ENCODE results near the gene B4GALT2. TPM values are rescaled to one million over a fixed set of nuclear protein-coding genes. Genes with fewer than 3 reads are reported as not detected.
A peak's percentile ranks its signal among the peaks of the same experiment; 100 is the strongest.

Gene B4GALT2
- total RNA-seq, 1 donor from 2014 or later: 35.6 TPM

DNA sequence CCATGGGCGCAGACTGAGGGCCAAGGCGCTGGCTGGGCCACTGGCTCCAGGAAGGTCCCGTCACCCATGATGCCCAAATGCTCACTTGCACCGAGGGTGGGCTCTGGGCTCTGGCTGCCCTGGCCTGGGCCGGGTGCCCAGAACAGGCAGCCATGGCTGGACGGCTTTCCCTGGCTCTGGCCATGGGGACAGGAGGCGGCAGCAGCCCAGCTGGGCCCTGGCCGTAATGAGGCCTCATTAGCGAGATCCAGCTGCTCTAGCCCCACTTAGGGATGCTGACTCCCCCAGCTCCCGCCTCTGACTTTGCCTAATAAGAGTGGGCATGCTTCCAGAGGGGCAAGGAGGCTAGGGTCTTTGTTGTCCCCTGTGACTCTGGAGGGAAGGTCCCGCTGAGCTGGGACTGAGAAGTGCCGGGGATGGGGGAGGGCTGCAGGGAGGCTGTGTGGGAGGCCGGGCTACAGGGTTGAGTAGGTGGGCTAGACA is 40.5 kb downstream of the B4GALT2 start:
- DNase-seq (no peak), ATAC-seq (no peak)
- intact Hi-C loops (cut with micrococcal nuclease): no loop called here

DNA sequence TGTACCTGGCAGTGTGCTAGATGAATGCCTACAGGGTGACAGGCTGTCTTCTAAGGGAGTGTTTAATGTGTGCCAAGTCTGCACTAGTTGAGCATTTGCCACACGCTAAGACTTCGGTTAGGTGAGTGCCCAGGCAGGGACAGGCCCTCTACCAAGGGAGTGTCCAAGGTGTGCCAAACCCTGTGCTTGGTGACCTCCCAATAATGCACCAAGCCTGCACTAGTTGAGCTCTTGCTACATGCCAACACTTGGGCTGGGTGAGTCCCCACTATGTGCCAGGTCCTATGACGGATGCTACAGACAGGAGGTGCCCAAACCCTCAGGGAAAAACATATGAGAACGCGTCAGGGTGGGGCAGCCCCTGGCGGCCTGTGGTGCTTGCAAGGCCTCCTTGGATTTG is 41.5 kb downstream of the B4GALT2 start:
- ATAC-seq (no peak), DNase-seq (no peak)
- intact Hi-C loops (cut with micrococcal nuclease): no loop called here

DNA sequence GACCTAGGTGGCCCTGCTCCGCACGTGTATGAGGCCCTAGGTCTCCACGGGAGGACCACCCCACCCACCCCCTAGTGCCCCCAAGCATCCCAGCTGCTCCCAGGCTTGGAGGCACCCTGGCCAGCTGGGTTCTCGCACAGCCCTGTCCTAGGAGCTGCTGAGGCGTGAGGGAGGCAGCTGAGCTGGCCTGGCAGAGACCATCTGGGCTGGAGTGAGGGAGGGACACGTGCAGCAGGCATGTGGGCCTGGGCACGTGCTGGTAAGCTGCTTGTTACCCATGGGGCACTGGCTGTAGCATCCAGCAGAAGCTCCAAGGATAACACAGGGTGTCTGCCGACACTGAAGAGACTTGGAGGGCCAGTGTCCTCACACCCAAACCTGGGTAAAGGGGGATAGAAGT is 42.1 kb downstream of the B4GALT2 start:
- ATAC-seq (no peak), DNase-seq (peak; percentile 21)
- intact Hi-C loops (cut with micrococcal nuclease): no loop called here

DNA sequence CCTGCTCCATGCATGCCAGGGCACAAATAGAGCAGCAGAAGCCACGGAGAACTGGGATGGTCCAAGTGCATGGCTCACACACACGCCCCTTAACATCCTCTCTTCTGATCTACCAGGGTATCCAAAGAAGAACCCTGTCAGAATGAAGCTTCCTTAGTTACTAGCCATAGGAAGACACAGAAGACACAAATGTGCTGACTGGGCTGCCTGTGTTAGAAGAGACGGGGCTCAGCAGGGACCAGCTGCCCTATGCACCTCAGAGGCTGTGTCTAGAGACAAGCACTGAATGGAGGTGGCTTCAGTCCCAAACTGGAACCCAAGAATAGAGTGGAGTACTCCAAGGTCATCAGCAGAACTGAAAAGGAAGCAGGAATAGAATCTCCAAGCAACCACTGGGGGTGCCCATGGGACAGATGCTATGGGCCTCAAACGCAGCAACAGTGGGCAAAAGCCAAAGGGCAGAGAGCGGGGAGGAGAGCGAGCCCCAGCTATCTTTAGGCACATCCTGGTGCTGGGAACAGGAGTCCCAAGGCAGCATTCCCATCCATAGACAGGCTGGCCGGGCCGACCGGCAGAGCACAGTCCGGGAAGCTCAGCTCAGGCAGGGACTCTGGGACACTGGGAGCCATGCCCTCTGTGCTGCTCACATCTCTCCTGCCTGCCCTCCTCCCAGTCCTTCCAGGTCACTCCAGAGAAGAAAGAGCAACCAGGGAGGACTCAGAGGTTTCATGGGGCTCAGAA is 42.7 kb downstream of the B4GALT2 start:
- peak; percentile 43 for DNase-seq
- ATAC-seq: peak; percentile 71
- intact Hi-C loops (cut with micrococcal nuclease): no loop called here

DNA sequence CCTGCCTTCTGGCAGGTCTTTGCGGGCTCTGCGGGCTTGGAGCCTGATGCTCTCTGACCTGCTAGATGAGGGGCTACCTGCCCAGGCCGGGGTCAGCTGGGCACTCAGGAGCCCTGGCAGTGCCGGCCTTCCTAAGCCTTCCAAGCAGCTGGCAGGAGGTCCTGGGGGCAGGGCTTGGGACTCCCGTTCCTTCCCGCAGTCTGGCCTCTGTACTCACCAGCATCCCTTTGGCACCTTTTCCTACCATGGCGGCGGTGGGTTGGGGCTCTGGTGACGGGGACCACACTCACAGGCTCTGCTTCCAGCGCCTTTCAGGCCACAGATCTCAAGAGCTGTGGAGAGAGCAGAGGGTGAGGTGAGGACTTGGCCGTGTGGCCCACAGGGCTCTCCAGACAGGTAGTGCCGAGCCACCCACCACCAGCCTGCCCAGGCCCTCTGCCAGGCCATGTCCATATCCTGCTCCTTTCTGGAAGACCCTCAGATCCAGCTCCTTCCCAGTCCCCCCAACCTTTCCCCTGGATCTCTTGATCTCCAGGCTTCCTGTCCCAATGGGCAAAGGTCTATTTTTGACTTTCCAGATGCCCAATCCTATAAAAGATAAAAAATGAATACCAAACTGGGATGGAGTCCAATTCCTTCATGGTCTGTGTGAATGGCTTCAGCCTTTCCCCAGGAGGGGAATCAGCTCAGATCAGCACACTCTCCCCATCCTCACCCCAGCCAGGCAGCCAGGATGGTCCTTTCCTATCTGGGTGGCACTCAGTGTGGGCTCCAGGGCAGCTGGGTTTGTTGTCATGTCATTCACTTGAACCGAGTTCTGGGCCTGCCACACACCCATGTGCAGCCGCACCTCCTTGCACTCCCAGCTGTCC is 45.3 kb downstream of the B4GALT2 start:
- ATAC-seq: no peak
- DNase-seq: peak; percentile 20
- intact Hi-C loops (cut with micrococcal nuclease): no loop called here

DNA sequence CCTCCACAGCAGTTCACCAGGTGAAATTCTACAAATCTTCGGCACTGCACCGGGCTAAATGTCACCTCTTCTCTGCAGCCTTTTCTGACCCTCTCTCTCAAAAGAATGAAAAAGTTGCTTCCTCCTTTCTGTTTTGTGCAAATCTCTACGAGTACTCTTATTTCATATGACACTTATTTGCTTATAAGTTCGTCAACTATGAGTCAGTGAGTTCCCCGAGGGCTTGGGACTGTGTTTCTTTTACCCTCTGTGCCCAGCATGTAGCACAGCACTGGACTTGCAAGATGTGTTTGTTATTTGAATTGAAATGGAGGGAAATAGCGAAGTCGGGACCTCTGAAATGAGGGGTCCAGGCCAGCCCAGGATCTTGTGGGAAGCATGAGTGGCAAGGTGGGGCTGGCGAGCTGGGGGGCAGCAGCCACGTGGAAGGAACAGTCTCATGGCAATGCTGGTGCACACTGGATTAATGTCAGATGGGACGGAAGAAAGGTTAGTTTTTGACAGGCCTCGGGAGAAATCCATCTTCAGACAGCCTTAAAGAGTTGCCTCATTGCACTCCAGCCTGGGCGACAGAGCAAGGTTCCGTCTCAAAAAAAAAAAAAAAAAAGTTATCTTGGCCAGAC is 46.0 kb downstream of the B4GALT2 start:
- intact Hi-C loops (cut with micrococcal nuclease): no loop called here
- DNase-seq (peak; percentile 6), ATAC-seq (no peak)

DNA sequence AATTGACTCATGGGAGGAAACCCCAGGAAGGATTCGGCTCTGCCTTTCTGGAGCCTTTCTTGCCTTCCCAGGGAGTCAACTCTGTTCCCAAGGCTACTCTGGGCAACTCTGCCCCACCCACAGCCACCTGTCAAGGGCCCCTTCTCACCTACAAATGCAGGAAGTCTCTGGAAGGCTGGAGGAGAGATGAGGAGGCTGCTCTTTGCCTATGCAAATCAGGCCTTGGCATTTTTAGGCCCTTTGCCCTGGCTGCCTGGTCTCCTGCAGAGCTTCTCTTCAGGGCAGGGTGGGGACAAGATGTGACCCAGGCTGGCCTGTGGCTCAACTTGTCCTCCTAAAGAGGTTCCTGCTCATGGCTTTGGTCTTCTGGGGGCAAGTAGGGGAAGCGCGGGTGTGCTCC is 46.8 kb downstream of the B4GALT2 start:
- ATAC-seq (no peak), DNase-seq (peak; percentile 7)
- intact Hi-C loops (cut with micrococcal nuclease): no loop called here

DNA sequence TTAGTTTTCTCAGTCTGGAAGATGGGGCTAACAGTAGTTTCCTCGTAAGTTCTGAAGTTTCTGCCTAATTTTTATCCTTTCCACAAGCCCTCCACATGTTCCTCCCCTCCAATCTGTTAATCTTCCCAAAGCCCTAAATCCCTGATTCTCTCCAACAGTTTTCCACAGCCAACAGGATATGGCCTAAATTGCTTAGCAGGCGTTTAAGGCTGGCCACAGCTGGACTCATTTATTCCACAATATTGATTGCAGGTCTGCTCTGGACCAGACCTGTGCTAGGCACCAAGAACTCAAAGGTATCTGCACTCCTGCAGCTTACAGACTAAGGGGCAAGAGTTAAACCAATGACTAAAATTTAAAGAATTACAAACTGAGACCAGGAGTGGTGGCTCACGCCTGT is 48.3 kb downstream of the B4GALT2 start:
- no peak for ATAC-seq
- no peak for DNase-seq
- intact Hi-C loops (cut with micrococcal nuclease): no loop called here

DNA sequence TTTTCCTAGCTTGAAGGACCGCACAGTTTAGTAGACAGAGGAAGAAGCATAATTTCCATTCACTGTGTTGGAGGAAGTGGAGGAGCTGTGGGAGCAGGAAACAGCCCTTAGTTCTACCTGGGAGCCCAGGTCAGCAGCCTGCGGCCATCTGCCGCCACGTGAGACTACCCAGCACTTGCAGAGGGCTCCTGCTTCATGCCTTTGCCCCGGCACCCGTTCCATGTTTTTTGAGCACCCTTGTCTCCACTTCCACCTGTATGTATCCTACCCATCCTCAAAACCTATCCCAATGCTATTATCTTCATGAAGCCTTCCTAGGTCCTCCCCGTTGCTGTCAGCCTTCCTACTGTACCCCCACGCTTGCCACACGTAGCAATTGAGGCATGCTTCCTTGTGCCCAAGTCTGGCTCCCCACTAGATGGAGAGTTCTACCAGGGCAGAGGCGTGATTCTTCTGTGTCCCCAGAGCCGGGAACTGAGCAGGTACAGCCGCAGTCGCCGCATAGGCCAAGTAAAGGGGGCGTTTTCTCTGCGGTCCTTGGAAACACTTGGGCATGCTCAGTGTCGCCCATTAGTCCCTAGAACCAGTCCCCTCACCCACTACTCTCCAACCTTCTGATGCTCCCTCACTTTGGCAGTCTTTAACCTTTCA is 50.4 kb downstream of the B4GALT2 start:
- intact Hi-C loops (cut with micrococcal nuclease): no loop called here
- ATAC-seq: peak; percentile 13
- DNase-seq: no peak

DNA sequence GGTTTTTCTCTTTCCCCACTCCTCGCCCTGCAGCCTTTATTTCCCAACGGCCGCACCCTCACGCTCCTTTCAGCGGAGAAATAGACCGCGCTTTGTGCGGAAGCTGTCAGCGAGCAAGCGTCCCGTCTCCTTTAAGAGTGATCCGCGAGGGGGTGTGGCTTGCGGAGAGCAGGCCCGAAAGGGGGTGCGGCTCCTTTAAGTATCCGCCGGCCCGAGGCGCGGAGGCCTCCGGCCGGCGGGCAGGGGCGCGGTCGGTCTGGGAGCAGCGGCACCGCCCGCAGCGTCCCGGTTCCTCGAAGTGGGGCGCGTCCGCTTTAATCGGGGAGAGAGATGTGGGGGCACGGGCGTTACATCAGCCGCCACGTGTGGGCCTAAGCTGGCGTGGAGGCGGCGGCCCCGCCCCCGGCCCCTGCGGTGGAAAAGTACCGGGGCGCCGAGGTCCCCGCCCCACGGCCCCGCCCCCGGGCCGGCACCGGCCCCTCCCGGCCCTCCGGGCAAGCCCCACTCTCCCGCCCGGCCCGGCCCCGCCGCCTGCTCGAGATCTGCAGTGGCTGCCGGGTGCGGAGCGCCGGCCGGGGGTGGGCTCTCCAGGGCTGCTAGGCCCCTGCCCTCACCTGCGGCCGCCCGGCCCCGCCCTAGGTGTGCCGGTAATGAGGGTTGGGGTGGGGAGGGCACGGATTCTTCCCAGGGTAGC is 51.0 kb downstream of the B4GALT2 start:
- intact Hi-C loops (cut with micrococcal nuclease): no loop called here
- peak; percentile 95 for ATAC-seq
- DNase-seq: peak; percentile 91

DNA sequence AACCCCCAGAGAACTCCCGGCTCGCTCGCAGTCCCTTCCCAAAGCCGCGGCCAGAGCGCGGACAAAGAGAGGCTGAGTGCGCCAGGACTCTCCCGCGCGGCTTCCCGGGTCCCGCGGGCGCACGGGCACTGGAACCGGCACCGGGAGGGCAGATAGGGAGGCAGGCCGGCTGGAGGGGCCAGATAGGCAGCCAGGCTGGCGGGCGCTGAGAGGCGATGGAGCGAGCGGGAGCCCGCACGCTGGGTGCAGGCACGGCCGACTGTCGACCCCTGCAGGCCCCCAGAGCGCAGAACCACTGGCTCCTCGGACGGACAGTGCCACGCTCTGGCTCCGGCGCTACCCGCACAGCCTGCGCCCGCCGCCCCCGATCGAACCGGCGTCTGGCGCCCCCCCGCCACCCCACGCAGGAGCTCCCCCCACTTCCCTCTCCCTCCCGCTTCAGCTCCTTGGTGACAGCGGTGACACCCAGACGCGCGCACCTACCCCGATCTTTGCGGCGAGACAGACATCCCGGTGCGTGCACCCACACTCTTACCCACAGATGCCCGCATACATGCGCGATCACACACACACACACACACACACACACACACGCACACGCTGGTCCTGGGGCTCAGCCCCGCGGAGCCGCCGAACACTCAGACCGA is 51.7 kb downstream of the B4GALT2 start:
- ATAC-seq (peak; percentile 58), DNase-seq (peak; percentile 69)
- intact Hi-C loops (cut with micrococcal nuclease): no loop called here

DNA sequence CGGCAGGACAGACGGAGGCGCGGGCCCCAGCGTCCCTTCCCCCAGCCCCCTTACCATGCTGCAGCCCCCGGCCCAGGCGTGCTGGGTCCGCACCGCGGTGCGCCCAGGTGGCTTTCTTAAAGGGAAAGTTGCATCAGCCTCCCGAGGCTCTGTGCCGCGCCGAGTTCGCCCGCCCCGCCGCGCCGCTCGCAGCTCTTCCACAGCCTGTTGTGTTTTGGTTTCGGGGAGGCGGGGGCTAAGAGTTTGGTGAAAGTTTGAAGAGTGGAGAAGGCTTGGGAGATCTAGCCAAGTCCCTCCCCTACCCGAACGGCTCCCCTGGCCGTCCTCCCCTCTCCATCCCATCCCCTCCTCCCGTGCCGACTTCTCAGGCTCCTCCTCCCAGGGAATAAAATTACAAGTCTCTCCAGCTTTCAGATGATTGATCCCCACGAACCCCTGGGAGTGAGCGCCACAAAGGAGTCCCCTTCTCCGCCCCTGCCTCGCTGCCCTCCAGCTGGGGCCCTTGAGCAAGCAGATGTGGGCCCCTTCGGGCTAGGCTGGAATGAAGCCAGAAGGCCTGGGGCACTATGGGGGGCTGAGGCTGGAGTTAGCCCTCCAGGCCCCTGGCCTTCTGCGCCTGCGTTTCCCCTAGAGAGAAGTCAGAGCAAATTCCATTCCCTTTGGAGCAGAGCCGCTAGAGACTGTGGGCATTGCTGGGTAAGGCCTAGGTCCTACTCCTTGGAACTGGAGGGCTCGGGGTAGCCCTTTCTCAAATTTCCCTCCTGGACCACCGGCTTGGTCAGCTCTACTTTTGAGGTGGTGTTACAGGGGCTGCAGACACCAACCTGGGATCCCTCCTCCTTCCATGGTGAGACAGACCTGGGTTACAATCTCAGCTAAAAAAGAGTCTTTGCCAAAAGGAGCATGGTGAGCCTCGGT is 52.5 kb downstream of the B4GALT2 start, which contains the start of gene SLC6A9:
Gene SLC6A9, minus strand, starts transcription at position 211 of the 918 bp plus-strand sequence. CDS start 7,185 bp downstream, outside the sequence.
- intact Hi-C loops (cut with micrococcal nuclease): no loop called here
- ATAC-seq: peak; percentile 17
- DNase-seq: peak; percentile 51

DNA sequence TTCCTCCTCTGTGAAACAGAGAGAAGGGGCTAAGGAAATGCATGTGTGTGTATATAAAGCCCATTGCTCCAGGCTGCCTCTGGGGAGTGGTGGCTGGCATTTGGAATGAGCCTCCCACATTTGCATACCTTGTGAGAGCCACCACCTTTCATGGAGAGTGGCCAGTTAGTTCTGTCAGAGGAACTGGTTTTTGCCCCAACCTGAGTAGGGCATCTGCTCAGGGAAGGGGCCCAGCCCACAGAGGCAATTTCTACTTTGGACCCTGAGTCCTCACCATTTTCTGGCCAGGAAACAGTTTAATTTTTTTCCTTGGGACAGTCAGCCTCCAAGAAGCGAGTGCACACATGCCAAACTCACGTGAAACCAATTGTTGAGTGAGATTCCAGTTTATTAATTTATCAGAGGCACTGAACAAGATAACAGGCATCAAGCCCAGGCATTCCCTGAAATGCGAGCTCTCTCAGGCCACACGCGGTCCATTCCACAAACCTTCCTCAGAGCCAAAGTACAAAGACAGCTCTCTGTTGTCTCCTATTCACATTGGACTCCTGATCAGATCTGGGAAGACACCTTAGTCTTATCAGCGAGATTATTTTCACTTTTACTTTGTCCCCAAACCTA is 53.3 kb downstream of the B4GALT2 start:
- ATAC-seq: no peak
- intact Hi-C loops (cut with micrococcal nuclease): no loop called here

DNA sequence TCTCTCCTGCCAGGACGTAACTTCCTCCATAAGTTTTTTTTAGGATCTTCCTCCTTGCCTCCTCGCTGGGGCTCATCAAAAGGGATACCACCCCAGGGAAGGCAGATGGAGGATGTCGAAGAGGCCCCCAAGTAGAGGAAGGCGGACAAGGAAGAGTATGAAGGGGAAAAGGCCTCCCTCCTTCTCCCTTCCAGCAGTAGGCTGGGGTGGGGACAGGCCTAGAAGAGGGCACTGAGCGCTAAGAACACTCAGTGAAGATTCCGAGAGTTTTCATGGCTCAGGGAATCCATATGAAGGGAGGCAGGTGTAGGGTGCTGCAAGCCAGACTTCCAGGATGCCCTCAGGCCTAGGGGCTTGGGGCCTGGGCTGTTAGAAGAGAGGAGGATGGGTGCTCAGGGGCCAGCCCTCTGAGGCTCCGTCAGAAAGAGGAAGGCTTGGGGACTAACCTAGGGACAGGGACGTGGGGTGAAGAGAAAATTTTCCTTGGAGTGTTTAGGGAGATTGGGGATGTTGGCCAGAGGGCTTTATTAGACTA is 54.1 kb downstream of the B4GALT2 start:
- DNase-seq (no peak), ATAC-seq (no peak)
- intact Hi-C loops (cut with micrococcal nuclease): no loop called here

More for the DNA sequence above, 53.3 kb downstream of the B4GALT2 start:
- DNase-seq: no peak

DNA sequence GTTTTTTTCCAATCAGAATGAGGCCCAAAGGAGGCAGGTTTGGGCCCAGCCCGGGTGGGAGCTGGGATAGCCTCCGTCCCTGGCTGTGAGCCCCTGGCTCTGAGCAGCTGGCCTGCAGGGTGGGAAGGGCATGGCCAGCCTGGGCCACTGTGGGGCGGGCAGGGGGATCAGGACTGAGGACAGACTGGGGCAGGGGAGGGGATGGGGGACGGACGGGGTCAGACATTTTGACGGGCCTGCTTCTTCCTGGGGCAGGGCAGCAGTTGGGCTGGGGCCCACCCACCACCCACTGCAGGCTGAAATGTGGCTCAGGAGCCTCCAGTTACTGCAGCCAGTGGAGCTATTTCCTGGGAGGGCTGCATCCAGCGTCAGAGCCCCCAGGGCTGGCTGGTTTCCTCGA is 54.7 kb downstream of the B4GALT2 start:
- no peak for DNase-seq
- intact Hi-C loops (cut with micrococcal nuclease): no loop called here
- no peak for ATAC-seq

DNA sequence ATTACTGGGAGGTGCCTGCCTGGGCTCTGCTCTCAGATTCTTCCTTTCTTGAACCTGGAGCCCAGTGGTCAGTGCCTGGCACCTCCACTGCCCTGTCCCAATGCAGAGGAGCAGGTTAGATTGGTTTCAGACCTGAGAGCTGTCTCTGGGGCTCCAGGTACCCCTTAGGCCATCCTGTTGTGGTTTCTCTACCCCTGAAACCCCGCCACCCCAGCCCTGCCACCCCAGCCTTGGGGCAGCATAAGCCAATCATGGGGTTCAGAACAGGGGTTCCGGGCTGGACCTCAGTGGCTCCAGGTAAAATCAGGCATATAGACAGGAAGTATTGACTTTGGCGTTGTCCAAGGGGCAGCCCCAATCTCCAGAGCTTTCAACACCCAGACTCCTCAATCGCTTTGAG is 55.4 kb downstream of the B4GALT2 start:
- intact Hi-C loops (cut with micrococcal nuclease): no loop called here
- no peak for ATAC-seq

More for the DNA sequence above, 55.4 kb downstream of the B4GALT2 start:
- no peak for DNase-seq
